Kidney glomerular epithelial cell (primary cell): ENCODE data around the gene RMDN2.
"Not testable (repeated sequence)": the region's sequence is repeated elsewhere in the genome, so short reads cannot be mapped to it uniquely, and the experiment has no call there.

Experiments
- DNase-seq: peaks from one replicate; lab custom pipeline; 2025; lab: John Stamatoyannopoulos, UW

RMDN2 gene

DNA sequence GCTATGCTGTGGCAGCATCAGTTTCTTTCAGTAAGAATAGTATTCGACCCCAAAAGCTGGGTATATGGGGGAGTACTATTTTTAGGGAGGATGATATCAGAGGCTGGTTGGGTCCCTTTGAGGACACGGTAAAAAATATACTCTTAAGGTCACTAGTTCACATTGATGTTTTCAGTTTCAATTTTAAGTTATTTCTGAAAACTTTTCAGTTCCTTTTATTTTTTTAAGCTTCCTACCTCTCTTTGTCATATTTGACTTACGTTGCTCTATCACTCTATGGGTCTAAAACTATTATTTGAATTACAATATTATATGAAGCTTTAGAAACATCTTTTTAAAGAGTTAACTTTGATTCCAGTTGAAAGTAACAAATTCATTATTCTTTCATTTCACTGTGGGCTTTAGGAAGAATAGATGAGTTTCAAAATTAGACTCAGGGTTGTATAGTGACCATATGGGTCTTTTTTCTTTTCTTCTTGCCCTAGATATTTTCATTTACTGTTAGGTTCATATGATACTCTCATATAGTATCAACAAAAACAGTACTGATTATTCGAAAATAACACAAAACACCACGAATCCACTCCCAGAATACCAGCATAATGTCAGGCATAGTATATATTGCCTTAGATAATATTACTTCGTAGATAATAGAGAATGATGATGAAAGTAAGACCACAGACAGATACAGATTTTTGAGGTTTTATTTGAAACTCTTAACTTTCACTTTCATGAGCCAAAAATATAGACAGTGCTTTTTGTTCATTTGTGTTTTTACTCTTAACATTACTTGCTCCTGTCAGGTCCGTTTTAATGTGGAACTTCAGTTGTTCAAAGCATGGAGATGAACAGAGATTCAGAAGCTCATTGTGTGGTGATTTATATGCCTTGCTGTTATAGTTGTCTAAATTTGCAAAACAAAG is 9.8 kb downstream of the RMDN2 start:
- no peak for DNase-seq

DNA sequence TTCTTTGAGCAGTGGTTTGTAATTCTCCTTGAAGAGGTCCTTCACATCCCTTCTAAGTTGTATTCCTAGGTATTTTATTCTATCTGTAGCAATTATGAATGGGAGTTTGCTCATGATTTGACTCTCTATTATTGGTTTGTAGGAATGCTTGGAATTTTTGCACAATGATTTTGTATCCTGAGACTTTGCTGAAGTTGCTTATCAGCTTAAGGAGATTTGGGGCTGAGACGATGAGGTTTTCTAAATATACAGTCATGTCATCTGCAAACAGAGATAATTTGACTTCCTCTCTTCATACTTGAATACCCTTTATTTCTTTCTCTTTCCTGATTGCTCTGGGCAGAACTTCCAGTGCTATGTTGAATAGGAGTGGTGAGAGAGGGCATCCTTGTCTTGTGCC is 12.5 kb downstream of the RMDN2 start:
- peak; percentile 12 for DNase-seq

DNA sequence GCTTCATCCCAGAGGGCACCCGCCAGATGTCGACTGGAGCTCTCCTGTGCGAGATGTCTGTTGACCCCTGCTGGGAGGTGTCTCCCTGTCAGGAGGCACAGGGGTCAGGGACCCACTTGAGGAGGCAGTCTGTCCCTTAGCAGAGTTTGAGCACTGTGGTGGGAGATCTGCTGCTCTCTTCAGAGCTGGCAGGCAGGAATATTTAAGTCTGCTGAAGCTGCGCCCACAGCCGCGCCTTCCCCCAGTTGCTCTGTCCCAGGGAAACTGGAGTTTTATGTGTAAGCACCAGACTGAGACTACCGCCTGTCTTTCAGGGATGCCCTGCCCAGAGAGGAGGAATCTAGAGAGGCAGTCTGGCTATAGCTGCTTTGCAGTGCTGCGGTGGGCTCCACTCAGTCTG is 16.2 kb downstream of the RMDN2 start:
- not testable (repeated sequence) for DNase-seq

DNA sequence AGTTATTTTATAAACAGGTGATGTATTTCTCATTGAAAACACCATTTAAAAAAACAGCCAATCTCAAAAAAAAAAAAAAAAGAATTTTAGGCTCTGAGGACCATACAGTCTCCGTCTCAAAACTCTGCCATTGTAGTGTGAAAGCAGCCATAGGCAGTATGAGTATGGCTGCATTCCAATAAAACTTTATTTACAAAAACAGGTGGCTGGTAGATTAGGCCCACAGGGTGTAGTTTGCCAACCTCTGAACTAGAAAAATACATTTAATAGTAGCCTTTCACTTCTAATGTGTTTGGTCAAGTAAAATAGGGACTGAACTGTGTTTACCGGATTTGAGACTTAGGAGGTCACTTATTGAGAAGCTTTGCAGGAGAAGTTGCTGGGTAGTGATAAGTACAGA is 19.2 kb downstream of the RMDN2 start:
- no peak for DNase-seq

DNA sequence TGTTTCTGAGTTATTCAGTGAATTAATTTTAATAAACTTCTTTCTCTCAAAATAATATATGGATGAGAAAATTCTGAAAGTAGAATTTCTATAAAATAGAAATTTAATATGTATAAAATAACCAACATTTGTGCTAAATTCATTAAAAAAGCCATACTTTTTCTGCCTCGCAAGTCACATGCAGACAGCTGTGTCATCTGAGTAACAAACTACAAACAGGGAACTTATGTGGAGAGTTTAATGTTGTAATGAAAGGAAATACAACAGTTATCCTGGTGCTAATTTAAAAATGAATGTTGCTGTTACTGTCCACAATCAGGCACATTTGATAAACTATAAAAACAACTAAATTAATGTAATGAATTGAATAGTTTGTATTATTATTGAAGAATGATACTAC is 22.2 kb downstream of the RMDN2 start:
- no peak for DNase-seq

DNA sequence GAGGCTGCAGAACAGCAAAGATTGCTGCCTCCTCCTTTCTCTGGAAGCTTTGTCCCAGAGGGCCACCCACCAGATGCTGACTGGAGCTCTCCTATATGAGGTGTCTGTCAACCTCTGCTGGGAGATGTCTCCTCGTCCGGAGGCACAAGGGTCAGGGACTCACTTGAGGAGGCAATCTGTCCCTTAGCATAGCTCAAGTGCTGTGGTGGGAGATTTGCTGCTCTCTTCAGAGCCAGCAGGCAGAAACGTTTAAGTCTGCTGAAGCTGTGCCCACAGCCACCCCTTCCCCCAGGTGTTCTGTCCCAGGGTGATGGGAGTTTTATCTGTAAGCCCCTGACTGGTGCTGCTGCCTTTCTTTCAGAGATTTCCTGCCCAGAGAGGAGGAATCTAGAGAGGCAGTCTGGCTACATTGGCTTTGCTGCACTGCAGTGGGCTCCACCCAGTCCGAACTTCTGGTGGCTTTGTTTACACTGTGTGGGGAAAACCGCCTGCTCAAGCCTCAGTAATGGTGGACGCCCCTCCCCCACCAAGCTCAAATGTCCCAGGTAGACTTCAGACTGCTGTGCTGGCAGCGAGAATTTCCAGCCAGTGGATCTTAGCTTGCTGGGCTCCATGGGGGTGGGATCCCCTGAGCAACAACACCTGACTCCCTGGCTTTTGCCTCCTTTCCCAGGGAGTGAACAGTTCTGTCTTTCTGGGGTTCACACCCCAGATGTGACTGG is 37.1 kb downstream of the RMDN2 start:
- DNase-seq: not testable (repeated sequence)

DNA sequence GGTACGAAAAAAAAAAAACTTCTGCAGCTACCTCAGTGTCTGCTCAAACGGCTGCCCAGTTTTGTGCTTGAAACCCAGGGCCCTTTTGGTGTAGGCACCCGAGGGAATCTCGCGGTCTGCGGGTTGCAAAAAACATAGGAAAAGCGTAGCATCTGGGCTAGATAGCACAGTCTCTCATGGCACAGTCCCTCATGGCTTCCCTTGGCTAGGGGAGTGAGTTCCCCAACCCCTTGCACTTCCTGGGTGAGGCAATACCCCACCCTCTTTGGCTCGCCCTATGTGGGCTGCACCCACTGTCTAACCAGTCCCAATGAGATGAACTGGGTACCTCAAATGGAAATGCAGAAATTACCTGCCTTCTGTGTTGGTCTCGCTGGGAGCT is 37.6 kb downstream of the RMDN2 start:
- not testable (repeated sequence) for DNase-seq

DNA sequence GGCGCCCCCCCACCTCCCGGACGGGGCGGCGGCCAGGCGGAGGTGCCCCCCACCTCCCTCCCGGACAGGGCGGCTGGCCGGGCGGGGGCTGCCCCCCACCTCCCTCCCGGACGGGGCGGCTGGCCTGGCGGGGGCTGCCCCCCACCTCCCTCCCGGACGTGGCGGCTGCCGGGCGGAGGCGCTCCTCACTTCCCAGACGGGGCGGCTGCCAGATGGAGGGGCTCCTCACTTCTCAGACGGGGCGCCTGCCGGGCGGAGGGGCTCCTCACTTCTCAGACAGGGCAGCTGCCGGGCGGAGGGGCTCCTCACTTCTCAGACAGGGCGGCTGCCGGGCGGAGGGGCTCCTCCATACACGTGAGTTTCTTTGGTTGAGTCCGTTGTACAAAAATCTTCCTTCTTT is 38.8 kb downstream of the RMDN2 start:
- DNase-seq: not testable (repeated sequence)

DNA sequence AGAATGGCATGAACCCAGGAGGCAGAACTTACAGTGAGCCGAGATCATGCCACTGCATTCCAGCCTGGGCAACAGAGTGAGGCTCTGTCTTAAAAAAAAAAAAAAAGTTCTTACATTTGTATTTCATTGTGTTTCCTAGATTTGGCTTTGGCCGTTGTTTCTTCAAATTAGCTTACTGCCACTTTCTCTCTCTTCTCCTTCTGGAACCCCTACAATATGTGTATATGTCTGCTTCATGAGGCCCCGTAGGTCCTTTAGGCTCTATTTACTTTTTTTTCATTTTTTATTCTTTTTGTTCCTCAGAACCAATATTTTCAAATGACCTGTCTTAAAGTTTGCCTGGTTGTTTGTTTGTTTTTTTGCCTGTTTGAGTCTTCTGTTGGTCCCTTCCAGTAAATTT is 41.2 kb downstream of the RMDN2 start:
- no peak for DNase-seq

DNA sequence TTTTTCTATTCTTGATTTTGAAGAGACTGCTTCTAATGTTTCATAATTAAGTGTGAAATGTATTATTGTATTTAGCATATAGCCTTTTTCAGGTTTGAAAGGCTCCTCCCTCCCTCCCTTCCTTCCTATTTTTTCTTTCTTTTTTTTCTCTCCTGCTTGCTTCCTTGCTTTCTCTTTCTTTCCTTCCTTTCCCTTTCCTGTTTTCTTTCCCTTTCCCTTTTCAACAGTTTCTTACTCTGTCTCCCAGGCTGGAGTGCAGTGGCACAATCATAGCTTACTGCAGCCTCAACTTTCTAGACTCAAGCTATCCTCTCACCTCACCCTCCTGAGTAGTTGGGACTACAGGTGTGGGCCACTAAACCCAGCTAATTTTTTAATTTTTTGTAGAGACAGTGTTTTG is 44.6 kb downstream of the RMDN2 start:
- DNase-seq: no peak

DNA sequence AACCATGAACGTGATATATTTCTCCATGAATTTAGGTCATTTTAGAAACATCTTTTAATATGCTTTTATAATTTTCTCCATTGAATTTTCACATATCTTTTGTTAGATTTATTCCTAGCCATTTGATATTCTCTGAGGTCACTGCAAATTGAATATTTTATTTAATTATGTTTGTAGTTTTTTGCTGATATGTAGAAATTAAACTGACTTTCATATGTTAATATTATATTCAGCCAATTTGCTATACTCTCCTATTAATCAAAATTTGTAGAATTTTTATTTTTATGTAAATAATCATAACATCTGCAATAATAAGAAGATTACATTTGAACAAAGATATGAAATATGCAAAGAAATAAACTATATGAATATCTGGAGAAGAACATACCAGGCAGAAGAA is 46.9 kb downstream of the RMDN2 start:
- DNase-seq: no peak

DNA sequence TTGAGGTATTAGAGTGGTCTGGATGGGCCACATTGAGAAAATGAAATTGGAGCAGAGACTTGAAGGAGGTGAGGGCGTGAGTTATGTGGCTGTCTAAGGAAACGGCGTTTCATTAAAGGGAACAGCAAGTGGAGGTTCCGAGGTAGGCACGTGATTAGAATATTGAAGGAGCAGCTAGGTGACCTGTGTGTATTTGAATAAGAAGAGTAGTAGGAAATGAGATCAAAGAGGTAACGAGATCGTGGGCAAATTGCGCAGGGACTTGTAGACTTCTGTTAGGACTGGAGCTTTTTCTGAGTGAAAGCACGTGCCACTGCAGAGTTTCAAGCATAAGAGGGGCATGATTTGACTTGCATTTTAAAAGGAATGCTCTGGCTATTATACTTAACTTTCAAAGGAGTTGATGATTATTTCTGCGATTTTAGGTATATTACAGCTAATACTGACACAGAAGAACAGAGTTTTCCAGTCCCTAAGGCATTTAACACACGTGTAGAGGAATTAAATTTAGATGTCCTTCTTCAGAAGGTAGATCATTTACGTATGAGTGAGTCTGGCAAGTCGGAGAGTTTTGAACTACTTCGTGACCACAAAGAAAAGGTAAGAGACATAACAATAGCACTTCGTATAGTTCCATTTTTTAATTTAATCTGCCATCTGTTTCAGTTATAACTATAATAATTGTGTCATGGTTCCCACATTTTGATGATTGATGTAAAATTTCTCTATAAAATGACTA is 48.7 kb downstream of the RMDN2 start:
- DNase-seq: no peak

DNA sequence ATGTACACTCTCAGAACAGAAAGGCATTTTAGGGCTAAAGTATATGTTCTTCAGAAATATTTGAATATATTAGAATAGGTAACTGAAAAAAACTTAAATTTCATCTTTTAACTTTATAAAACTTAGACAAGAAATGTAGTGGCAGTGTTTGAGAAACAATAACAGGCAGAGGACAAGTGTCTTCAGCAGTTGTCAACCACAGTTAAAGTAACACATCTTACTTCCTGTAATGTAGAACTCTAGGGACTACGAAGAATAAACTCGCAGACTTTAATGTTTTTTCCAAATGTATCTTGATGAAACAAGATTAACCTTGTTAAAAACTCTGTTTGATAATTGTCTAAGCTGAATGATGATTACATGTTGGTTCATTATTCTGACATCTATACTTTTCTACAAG is 50.7 kb downstream of the RMDN2 start:
- DNase-seq: no peak

DNA sequence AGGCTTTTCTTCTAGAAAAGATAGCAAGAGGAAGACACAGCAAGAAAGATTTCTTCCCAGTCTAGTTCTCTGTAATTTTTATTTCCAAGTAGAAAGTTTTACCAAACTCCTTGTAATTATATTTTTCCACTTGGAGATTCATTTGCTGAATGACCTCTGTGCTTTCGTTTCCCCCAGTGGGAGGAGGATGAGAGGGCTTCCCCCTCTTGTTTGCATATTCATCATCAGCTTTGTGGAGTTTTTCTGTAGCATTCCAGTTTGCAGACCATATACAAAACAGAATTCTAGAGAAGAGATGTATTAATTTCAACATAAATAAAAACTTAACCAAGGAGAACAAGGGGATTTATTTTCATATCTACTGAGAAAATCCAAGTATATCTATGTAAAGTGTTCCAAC is 51.3 kb downstream of the RMDN2 start:
- DNase-seq: no peak

DNA sequence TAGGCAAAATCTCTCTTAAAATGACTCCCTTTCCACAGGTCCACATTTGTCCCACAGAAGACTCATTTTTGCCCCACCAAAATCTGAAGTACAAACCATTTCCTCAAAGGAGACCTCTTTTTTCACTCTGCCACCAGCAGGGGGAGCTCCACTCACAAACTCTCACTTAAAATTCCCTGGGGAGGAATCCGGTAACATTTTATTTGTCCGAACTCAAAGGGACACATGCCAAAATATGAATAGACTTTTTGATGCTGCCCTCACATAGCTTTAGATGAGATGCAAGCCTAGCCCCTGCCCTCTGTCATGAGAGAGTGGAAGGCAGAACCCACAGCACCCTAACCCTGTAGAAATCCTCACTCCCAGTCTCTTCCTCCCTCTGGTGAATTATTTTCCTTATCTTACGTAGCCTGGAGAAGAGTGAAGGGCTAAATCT is 57.1 kb downstream of the RMDN2 start:
- peak; percentile 23 for DNase-seq

DNA sequence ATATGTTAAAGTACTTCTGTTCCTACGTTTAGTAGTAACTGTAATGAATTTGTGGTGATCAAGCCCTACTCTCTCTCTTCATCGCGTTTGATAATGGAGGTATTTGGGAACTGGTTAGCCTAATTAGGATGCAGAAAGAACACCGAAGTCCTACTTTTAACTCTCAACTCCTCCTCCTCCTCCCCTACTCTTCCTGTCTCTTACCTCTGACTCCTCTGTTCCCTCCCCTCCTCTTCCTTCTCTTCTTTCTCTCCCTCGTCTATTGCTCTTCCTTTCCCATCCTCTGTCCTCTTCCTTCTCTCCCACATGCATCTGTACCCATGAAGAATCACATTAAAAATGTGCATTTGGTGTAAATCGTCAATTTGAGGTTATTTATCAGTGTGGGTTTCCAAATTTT is 57.8 kb downstream of the RMDN2 start:
- no peak for DNase-seq

DNA sequence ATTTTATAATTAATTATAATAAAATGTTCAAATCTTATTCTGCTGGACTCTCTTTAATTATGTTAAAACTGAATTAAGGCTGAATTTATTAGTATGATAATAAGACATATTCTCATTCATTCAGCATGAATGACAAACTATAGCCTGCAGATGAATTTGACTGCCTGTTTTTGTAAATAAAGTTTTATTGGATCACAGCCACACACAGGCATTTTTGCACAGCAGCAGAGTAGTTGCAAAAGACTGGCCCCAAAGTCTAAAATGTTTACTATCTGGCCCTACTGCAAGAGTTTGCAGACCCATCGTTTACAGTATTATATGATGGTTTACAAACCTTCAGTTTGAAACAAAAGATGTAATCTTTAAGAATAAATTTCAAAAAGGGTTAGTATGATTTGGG is 58.6 kb downstream of the RMDN2 start:
- DNase-seq: no peak

DNA sequence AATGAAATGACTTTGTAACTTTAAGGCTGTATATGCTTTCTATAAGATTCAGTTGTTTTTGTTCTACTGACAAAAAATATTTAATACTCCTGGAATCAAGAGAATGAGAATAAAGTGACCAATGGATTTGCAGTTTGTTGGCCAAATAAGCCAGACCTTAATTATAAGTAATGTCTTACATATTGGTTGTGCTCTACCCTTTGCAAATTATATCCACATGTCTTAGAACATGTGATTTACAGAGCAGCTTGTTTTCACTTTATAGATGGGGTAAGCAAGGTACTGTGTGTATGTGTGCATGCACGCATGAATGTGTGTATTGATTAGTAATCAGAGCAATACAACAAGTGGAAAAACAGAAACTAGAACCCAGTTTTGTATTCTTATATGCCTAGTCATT is 59.1 kb downstream of the RMDN2 start:
- DNase-seq: no peak

DNA sequence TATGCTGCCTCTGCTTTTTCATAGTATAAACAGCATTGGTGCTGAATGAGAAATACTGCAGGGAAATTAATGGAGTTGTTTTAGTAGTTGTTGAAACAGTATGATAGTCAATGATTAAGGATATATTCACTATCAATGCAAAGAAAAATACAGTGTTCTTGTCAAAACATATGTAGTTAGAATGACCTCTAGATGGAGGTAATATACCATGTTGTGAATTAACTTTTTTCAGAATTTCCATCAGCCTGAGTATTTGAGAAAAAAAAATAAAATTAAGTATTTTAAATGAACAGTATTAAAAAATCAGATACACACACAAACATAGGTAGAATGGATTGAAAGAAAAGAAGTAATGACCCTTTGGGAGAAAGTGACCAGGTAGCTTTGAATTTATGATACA is 59.5 kb downstream of the RMDN2 start:
- peak; percentile 8 for DNase-seq

DNA sequence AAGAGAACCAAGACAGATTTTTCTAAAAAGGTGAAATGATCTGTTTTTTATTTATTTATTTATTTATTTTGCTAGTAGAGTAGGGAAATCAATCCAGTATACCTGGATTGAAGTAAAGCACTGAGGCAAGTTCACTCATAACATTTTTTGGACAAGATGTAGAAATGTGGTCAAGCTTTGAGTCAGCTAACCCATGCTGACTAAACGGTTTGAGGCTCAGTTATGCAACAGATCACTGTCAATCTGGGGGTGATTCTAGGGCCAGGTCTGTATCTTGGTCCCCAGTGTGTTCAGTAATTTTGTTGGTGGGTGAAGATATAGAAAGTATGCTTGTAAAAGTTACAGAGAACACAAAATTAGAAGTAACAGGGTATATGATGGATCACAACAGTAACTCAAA is 60.2 kb downstream of the RMDN2 start:
- DNase-seq: no peak

DNA sequence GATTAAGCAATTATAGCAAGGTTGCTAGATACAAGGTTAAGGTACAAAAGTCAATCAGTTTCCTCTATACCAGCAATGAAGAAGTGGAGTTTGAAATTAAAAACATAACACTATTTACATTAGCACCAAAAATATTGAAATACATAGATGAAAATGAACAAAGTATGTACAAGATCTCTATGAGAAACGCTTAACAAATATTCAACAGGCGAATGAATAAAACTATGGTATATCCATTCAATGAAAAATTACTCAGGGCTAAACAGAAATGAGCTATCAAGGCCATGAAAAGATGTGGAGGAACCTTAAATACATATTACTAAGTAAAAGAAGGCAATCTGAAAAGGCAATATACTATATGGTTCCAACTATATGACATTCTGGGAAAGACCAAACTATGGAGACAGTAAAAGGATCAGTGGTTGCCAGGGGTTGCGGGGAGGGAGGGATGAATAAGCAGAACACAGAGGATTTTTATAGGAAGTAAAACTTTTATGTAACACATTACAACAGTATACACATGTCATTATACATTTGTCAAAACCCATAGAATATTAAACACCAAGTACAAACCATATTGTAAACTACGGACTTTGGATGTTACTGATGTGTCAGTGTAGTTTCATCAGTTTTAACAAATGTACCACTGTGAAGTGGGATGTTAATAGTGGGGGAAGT is 62.1 kb downstream of the RMDN2 start:
- DNase-seq: no peak

DNA sequence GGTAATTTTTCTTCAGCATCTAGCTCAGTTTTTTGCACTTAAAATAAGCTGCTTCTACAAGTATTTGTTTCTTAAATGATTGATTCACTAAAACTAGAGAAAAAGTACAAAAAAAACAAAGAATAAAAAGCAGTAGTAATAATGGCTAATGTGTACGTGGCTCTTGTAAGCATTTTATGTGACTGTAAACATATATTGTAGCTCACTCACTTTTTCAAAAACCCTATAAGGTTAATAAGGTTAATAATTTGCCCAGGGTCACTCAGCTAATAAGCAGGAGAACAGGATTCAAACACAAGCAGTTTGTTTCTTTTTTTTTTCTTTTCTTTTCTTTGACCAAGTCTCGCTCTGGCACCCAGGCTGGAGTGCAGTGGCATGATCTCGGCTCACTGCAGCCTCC is 67.5 kb downstream of the RMDN2 start:
- DNase-seq: no peak
